Loucy (cell line): ENCODE measurements around the gene PBOV1.

Experiments used
- H2AFZ ChIP-seq: fragments of 200-600 bp; sonication (generic); 2 replicates; pipeline ENCODE4 v1.6.0; 2016; ENCODE audit warnings: antibody characterized with exemption, mild to moderate bottlenecking, low read length, moderate library complexity
- H3F3A ChIP-seq: fragments of 200-600 bp; 2 replicates; pipeline ENCODE4 v1.6.0; 2016; ENCODE audit warnings: antibody characterized with exemption, low read depth, mild to moderate bottlenecking
- H3K27me3 ChIP-seq: fragments of 200-600 bp; sonication (generic); 2 replicates; pipeline ENCODE4 v1.6.1; 2014; ENCODE audit warnings: low read length, mild to moderate bottlenecking; ENCODE audit not compliant: insufficient read depth, poor library complexity, severe bottlenecking
- H3K36me3 ChIP-seq: fragments of 200-600 bp; sonication (generic); 2 replicates; pipeline ENCODE4 v1.6.1; 2016; ENCODE audit warnings: low read length; ENCODE audit not compliant: insufficient read depth
- H3K4me1 ChIP-seq: fragments of 200-600 bp; sonication (generic); 2 replicates; pipeline ENCODE4 v1.5.1; 2014; ENCODE audit warnings: low read length, mild to moderate bottlenecking; ENCODE audit not compliant: insufficient read depth, poor library complexity, severe bottlenecking
- H3K4me2 ChIP-seq: fragments of 200-600 bp; sonication (generic); 2 replicates; pipeline ENCODE4 v1.6.0; 2014; ENCODE audit warnings: antibody characterized with exemption, low read length, low read depth, mild to moderate bottlenecking; ENCODE audit not compliant: poor library complexity, severe bottlenecking
- H3K4me3 ChIP-seq: fragments of 200-600 bp; sonication (generic); 2 replicates; pipeline ENCODE4 v1.5.1; 2014; ENCODE audit warnings: low read length, mild to moderate bottlenecking, mixed read lengths; ENCODE audit not compliant: poor library complexity, severe bottlenecking
- H3K79me2 ChIP-seq: fragments of 200-600 bp; sonication (generic); 2 replicates; pipeline ENCODE4 v1.6.1; 2014; ENCODE audit warnings: low read length; ENCODE audit not compliant: insufficient read depth
- H3K9ac ChIP-seq: fragments of 200-600 bp; sonication (generic); 2 replicates; pipeline ENCODE4 v1.6.0; 2014; ENCODE audit warnings: mild to moderate bottlenecking, low read depth, low read length, moderate library complexity; ENCODE audit not compliant: poor library complexity, severe bottlenecking
- H3K9me2 ChIP-seq: fragments of 200-600 bp; sonication (generic); replicated peaks from 2 replicates; pipeline ENCODE4 v1.6.1; 2016; ENCODE audit warnings: low read depth, low read length, mixed read lengths
- H3K9me3 ChIP-seq: fragments of 200-600 bp; sonication (generic); 2 replicates; pipeline ENCODE4 v1.6.1; 2014; ENCODE audit warnings: mild to moderate bottlenecking, antibody characterized with exemption, low read length, low read depth; ENCODE audit not compliant: insufficient read depth
- H4K20me1 ChIP-seq: fragments of 200-600 bp; sonication (generic); 2 replicates; pipeline ENCODE4 v1.6.0; 2014; ENCODE audit warnings: antibody characterized with exemption, low read length, mild to moderate bottlenecking; ENCODE audit not compliant: insufficient read depth, poor library complexity, severe bottlenecking
- EZH2phosphoT487 ChIP-seq: fragments of 200-600 bp; IDR thresholded peaks from 2 replicates; pipeline ENCODE4 v1.6.1; 2018; ENCODE audit warnings: antibody characterized with exemption, mild to moderate bottlenecking, moderate library complexity, borderline replicate concordance
- TF ChIP-seq, protein P1 (sequence below): fragments of 200-600 bp; sonication (generic); conservative IDR thresholded peaks from 2 replicates; pipeline ENCODE4 v1.5.1; 2014; ENCODE audit warnings: mild to moderate bottlenecking, antibody characterized with exemption, low read length

Gene PBOV1

DNA sequence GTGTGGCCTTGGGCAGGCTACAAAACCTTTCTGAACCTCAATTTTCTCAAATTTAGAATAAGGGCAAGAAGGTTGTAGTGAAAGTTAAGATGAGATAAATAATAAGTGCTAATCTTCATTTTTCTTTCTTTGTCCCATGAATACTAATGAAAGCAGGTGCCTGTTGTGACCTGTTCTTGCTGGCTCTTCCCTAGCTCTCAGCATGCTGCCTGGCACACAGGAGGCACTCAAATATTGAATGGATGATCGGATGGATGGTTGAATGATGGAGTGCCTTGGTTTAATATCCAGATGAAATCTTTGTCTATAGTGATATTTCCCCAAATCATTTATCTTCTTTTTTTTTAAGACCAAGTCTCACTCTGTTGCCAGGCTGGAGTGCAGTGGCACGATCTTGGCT is 15.0 kb downstream of the PBOV1 start:
- no peaks in the 10 kb centered on the region for H3K36me3 ChIP-seq
- H4K20me1 ChIP-seq, result no peaks in the 10 kb centered on the region
- no peaks in the 10 kb centered on the region for H3K4me1 ChIP-seq

DNA sequence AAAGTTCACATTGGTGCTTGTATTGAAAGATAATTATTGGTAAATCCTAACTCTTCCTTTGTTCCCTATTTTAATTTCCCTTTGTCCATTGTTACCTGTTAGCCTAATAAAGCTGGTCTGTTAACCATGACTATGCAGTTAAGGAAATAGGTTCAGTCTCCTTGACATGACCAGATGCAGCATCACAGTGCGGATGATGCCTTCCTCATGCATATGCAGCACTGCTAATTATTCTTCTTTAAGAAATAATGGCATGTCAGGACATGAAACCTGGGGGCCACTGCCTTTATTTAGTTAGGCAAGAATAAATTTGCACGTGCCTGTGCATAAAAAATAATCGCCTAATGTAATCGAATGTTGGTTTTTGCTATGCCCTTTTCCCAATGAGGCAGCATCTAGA is 16.5 kb downstream of the PBOV1 start:
- H3K4me1 ChIP-seq, result no peaks in the 10 kb centered on the region
- H3K9me2 ChIP-seq, result no peaks in the 10 kb centered on the region
- H3K4me3 ChIP-seq, result no peak overlapping the region
- H3K9ac ChIP-seq, result no peak overlapping the region
- H3K9me3 ChIP-seq, result no peaks in the 10 kb centered on the region
- no peaks in the 10 kb centered on the region for H4K20me1 ChIP-seq
- no peaks in the 10 kb centered on the region for H3F3A ChIP-seq
- H3K27me3 ChIP-seq, result no peaks in the 10 kb centered on the region
- TF ChIP-seq EZH2phosphoT487, result no peak
- TF ChIP-seq, protein P1, sequence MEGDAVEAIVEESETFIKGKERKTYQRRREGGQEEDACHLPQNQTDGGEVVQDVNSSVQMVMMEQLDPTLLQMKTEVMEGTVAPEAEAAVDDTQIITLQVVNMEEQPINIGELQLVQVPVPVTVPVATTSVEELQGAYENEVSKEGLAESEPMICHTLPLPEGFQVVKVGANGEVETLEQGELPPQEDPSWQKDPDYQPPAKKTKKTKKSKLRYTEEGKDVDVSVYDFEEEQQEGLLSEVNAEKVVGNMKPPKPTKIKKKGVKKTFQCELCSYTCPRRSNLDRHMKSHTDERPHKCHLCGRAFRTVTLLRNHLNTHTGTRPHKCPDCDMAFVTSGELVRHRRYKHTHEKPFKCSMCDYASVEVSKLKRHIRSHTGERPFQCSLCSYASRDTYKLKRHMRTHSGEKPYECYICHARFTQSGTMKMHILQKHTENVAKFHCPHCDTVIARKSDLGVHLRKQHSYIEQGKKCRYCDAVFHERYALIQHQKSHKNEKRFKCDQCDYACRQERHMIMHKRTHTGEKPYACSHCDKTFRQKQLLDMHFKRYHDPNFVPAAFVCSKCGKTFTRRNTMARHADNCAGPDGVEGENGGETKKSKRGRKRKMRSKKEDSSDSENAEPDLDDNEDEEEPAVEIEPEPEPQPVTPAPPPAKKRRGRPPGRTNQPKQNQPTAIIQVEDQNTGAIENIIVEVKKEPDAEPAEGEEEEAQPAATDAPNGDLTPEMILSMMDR, result no peak
- no peaks in the 10 kb centered on the region for H3K36me3 ChIP-seq
- no peak overlapping the region for H2AFZ ChIP-seq
- H3K79me2 ChIP-seq, result no peaks in the 10 kb centered on the region
- no peak overlapping the region for H3K4me2 ChIP-seq

More for the DNA sequence above, 15.0 kb downstream of the PBOV1 start:
- Histone ChIP-seq H3F3A (no peaks in the 10 kb centered on the region), H3K4me3 (no peak overlapping the region), H3K9me2 (no peaks in the 10 kb centered on the region), H3K27me3 (no peaks in the 10 kb centered on the region), H3K79me2 (no peaks in the 10 kb centered on the region), H2AFZ (no peak overlapping the region), H3K9me3 (no peaks in the 10 kb centered on the region), H3K9ac (no peak overlapping the region), H3K4me2 (no peak overlapping the region)
- TF ChIP-seq, protein P1, result no peak
- no peak for TF ChIP-seq EZH2phosphoT487

DNA sequence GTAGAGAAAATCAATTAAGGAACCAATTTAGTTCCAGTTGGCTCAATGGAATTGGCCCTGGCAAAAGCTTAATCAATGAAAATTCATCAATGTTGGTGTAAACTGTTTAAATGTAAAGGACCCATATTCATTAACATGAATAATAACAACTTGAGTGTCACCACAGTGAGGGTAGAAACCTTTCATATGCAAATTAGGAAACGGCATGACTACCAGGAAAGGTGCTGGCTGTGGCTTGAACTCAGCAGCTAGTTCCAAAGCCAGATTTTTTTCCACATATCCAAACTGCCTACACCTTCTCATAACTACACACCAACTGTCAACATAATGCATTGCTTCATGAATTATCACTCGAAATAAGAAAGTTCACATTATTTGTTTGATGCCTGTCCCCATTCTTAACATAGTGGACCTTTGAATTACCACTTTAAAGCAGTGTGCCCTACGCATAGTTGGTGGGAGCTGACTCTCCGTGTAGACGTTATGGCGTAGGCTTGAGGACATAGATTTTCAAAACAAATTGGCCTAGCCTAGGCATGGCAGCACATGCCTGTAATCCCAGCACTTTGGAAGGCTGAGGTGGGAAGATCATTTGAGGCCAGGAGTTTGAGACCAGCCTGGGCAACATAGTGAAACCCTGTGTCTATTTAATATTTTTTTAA is 19.7 kb downstream of the PBOV1 start:
- no peak overlapping the region for H3K9ac ChIP-seq
- no peak overlapping the region for H3K4me3 ChIP-seq
- no peak overlapping the region for H2AFZ ChIP-seq
- H3K79me2 ChIP-seq, result no peaks in the 10 kb centered on the region
- H3K4me2 ChIP-seq, result no peak overlapping the region
- H4K20me1 ChIP-seq, result no peaks in the 10 kb centered on the region
- no peaks in the 10 kb centered on the region for H3K27me3 ChIP-seq
- no peaks in the 10 kb centered on the region for H3F3A ChIP-seq
- no peaks in the 10 kb centered on the region for H3K9me2 ChIP-seq
- no peaks in the 10 kb centered on the region for H3K4me1 ChIP-seq
- H3K9me3 ChIP-seq, result no peaks in the 10 kb centered on the region
- TF ChIP-seq EZH2phosphoT487, result no peak
- TF ChIP-seq, protein P1, result no peak
- no peaks in the 10 kb centered on the region for H3K36me3 ChIP-seq
